GM19351 (cell line): ENCODE results near the gene PYCR2.
"Not testable (repeated sequence)": the region's sequence is repeated elsewhere in the genome, so short reads cannot be mapped to it uniquely, and the experiment has no call there.

ENCODE experiments used
- ATAC-seq: cut with Tn5 transposase; IDR thresholded peaks from one replicate; pipeline ENCODE4 v1.9.1; 2021; ENCODE audit warnings: mild to moderate bottlenecking, moderate library complexity; ENCODE audit not compliant: unreplicated experiment

PYCR2 gene

GRCh38 chr1:225892307-225892706 is 31.7 kb downstream of the PYCR2 start:
- ATAC-seq, result no peak

GRCh38 chr1:225891229-225891972 is 32.6 kb downstream of the PYCR2 start:
- ATAC-seq, result no peak

- no peak for ATAC-seq
Measured at GRCh38 chr1:225890346-225891228, 33.5 kb downstream of the PYCR2 start.

- ATAC-seq, result no peak
Measured at GRCh38 chr1:225889743-225890142, 34.3 kb downstream of the PYCR2 start.

GRCh38 chr1:225888898-225889601 is 35.0 kb downstream of the PYCR2 start, which contains the start of gene LEFTY1:
Gene LEFTY1, minus strand, starts transcription at chr1:225889146. Its CDS starts 80 bp downstream, at chr1:225889066.
- no peak for ATAC-seq

- ATAC-seq, result no peak
Measured at GRCh38 chr1:225888289-225888897, 35.7 kb downstream of the PYCR2 start.

GRCh38 chr1:225887554-225888288 is 36.3 kb downstream of the PYCR2 start:
- ATAC-seq, result not testable (repeated sequence)

- ATAC-seq, result no peak
Measured at GRCh38 chr1:225887030-225887314, 37.1 kb downstream of the PYCR2 start.

- ATAC-seq, result no peak
Measured at GRCh38 chr1:225886159-225887029, 37.7 kb downstream of the PYCR2 start.

GRCh38 chr1:225885336-225885735 is 38.7 kb downstream of the PYCR2 start:
- ATAC-seq, result no peak

- ATAC-seq, result no peak
Measured at GRCh38 chr1:225883616-225884265, 40.3 kb downstream of the PYCR2 start.

GRCh38 chr1:225882694-225883615 is 41.1 kb downstream of the PYCR2 start:
- peak; percentile 25 for ATAC-seq

GRCh38 chr1:225881959-225882693 is 41.9 kb downstream of the PYCR2 start, which contains the start of gene TMEM63A:
Gene TMEM63A, minus strand, starts transcription at chr1:225882380. Its CDS starts 4,800 bp downstream, at chr1:225877580.
- ATAC-seq, result peak; percentile 82

- ATAC-seq, result peak; percentile 16
Measured at GRCh38 chr1:225881081-225881958, 42.7 kb downstream of the PYCR2 start.

GRCh38 chr1:225880636-225881035 is 43.4 kb downstream of the PYCR2 start:
- no peak for ATAC-seq

GRCh38 chr1:225880222-225880588 is 43.8 kb downstream of the PYCR2 start:
- ATAC-seq, result no peak
